AG10803 (cell line): Measurements from ENCODE around the gene AZI2.

Experiments
- DNase-seq: peaks from one replicate; pipeline ENCODE4 v3.0.0; 2010; ENCODE audit warnings: low read depth
- H3K4me3 ChIP-seq: 2 replicates; pipeline ENCODE4 v1.5.1; 2011; ENCODE audit warnings: mild to moderate bottlenecking, low read length, control low read depth
- TF ChIP-seq, protein P1 (sequence below): conservative IDR thresholded peaks from 2 replicates; pipeline ENCODE4 v1.5.1; 2011; ENCODE audit warnings: mild to moderate bottlenecking, low read length, control low read depth, inconsistent platforms

Gene AZI2

DNA sequence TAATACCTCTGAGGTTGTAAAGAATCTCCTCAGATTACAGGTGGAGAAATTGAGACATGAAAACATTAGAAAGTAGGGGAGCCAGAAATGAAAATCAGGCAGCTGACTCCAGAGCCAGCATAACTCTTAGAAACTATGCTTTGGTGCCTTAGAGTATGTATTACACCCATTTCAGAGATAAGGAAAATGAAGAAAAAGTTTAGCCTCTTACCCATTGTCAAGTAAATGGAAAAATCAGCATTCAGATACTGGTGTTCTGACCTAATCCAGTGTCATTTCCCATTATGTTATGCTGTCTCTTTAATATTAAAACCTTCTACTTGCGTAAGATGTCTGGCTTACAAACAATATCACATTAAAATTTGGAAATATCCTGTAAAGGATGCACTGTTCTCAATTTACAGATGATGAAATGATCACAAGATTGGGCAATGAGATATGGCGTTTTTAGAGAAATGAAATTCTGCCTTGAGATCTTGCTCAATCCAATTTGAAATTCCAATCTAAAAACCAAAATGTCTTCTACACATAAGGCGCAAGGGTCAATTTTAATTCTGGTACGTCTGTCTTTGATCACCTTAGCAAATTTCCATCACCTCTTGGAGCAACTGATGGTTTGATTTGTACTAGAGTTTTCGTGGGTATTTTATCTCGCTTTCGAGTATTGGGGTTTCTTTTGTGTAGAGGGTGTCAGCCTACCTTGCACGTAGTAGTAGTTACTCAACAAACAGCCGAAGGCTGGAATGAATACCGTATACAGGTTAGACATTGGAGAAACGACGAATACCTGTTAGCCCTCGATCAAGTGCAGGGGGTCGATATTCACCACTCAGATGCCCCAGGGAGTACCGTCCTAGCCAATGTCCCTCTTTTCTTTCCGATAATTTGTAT, 1.0 kb downstream of the AZI2 start:
- TF ChIP-seq, protein P1, sequence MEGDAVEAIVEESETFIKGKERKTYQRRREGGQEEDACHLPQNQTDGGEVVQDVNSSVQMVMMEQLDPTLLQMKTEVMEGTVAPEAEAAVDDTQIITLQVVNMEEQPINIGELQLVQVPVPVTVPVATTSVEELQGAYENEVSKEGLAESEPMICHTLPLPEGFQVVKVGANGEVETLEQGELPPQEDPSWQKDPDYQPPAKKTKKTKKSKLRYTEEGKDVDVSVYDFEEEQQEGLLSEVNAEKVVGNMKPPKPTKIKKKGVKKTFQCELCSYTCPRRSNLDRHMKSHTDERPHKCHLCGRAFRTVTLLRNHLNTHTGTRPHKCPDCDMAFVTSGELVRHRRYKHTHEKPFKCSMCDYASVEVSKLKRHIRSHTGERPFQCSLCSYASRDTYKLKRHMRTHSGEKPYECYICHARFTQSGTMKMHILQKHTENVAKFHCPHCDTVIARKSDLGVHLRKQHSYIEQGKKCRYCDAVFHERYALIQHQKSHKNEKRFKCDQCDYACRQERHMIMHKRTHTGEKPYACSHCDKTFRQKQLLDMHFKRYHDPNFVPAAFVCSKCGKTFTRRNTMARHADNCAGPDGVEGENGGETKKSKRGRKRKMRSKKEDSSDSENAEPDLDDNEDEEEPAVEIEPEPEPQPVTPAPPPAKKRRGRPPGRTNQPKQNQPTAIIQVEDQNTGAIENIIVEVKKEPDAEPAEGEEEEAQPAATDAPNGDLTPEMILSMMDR: no peak
- DNase-seq: peak; percentile 90
- H3K4me3 ChIP-seq: peak overlapping the region; percentile 87

DNA sequence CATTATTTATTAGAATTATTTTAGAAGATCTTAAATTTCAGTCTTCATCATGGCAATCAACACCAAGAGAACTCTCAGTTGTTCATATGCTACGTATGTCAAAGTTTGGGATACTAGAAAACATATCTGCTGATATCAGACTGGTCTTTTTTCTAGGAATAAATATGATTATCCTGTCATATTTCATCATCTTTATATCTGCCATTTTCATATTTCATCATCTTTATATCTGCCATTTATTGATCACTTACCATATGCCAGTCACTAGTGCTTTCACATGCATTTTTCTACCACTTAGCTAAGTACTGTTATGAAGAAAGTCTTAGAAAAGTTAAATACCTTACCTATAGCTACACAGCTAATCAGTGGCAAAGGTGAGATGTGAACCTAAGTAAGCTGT, 2.9 kb downstream of the AZI2 start:
- no peak for DNase-seq
- H3K4me3 ChIP-seq: no peak overlapping the region
- TF ChIP-seq, protein P1: no peak

DNA sequence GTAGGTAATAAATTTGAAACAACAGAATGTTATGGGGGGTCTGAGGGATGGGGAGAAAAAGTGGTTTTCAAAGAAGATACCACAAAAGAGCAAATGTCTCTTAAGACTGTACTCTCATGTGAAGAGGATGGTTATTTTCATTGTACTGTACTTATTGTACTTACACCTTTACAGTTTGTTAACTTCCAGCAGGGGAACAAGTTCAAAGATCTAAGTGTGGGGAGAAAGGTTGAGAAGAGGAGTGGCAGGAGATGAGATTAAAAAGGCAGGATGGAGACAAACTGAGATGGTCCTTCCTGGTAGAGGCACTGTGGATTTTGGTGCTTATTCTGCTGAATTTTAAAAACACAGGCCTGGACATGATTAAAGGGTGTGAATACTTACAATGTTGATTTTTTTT, 5.5 kb downstream of the AZI2 start:
- TF ChIP-seq, protein P1: no peak
- H3K4me3 ChIP-seq: no peak overlapping the region

DNA sequence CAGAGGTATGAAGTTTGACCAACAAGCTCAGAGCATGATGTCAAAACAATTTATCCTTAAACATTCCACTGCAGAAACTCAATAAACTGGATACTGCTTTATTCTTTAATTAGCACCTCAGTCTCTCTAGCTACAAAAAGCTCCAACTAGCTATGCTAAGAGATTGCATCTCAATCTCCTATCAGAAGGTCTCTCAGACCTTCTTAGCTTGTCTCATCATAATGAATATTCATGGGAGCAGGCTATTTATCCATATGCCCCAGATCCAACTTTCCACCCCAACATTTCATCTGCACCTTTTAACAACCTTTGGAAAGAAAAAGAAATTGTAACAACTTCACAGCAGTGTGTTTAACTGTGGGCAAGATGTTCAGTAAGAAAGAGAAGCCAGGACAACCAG, 11.4 kb downstream of the AZI2 start:
- TF ChIP-seq, protein P1: no peak
- no peak overlapping the region for H3K4me3 ChIP-seq
- DNase-seq: no peak

More for the DNA sequence above, 5.5 kb downstream of the AZI2 start:
- DNase-seq: no peak

DNA sequence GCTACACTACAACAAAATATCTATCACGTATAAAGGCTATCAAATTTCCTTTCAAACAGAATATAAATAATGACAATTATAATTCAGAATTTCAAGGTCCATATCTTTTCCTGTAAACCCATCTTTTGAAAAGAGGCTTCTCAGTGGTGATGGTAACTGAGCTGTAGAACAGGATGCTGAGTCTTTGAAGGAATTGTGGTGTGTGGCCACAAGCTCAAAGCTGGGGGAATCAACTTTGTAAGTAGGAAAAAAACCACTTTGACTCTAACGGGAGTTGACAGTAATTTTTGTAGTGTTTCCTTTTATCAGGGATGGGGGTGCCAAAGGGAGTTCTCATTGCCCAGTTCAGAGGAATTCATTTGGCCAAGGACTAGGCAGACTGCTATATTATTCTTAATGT, 13.4 kb downstream of the AZI2 start:
- DNase-seq: no peak
- H3K4me3 ChIP-seq: no peak overlapping the region
- TF ChIP-seq, protein P1: no peak

DNA sequence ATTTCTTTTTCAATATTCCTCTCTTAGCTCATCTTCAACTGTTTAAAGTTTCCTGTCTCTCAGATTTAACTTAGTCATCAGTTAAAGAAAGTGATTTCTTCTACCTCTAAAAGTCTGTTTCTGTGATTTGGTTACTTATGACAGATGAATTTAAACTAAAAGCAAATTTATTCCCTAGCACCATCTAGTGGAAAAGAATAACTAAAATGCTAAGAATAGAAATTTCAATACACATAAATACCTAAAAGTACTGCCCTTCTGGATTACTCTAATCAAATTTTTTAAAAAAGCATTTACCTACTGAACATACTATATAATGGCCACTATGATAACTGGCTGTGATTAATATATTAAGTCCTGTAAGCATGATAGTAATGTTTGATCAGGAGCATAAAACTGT, 14.1 kb downstream of the AZI2 start:
- DNase-seq: no peak
- H3K4me3 ChIP-seq: no peak overlapping the region
- TF ChIP-seq, protein P1: peak; percentile 30; the same call in 1 of the 2 replicates
